K562 (cell line): ENCODE measurements around the gene ELF3. TPM values are rescaled to one million over a fixed set of nuclear protein-coding genes. Genes with fewer than 3 reads are reported as not detected.

Experiments
- ARID2 ChIP-seq: fragments of 450-650 bp; IDR thresholded peaks from 2 replicates; pipeline ENCODE4 v1.6.1; 2017; ENCODE audit warnings: antibody characterized with exemption, mild to moderate bottlenecking
- CTCF ChIP-seq, 3 experiments: IDR thresholded peaks in 2 of 3; conservative IDR thresholded peaks in 1 of 3; 2 replicates each; pipeline ENCODE4 v1.5.1; 2011 to 2012; ENCODE audit warnings: low read length in 3 of 3, mild to moderate bottlenecking in 3 of 3, control low read depth in 2 of 3, improper control_type of control experiment in 1 of 3, inconsistent platforms in 1 of 3, low read depth in 1 of 3, mixed read lengths in 1 of 3, moderate library complexity in 1 of 3; ENCODE audit not compliant: insufficient read depth in 2 of 3
- GTF2E2 ChIP-seq: fragments of 200-800 bp; sonication (Bioruptor generic); IDR thresholded peaks from 2 replicates; pipeline ENCODE4 v1.6.1; 2016; ENCODE audit warnings: missing genetic modification characterization, missing compliant biosample characterization
- MGA ChIP-seq: fragments of 450-650 bp; IDR thresholded peaks from 2 replicates; pipeline ENCODE4 v1.6.1; 2016; ENCODE audit warnings: mild to moderate bottlenecking, moderate library complexity
- PPARD ChIP-seq: fragments of 250-450 bp; sonication (Bioruptor Pico); IDR thresholded peaks from 2 replicates; pipeline ENCODE4 v1.8.0; 2022; ENCODE audit warnings: inconsistent platforms, mild to moderate bottlenecking, moderate library complexity
- RBM14 ChIP-seq: fragments of 200-400 bp; formaldehyde crosslinking; IDR thresholded peaks from 2 replicates; pipeline ENCODE4 v1.6.1; 2018; ENCODE audit warnings: low read depth, mild to moderate bottlenecking, low read length, moderate library complexity, borderline replicate concordance; ENCODE audit not compliant: insufficient read depth
- TCF3 ChIP-seq: sonication (generic); formaldehyde crosslinking; IDR thresholded peaks from 2 replicates; pipeline ENCODE4 v1.4.0; 2020; ENCODE audit warnings: mild to moderate bottlenecking, missing genetic modification reagents
- ZNF134 ChIP-seq: fragments of 250-450 bp; sonication (Bioruptor Pico); conservative IDR thresholded peaks from 2 replicates; pipeline ENCODE4 v1.4.0; 2020
- polyA plus RNA-seq, 8 experiments: library from polyadenylated mRNA; depleted of rRNA in 4 of 8; stranded (reverse) in 5 of 8; unstranded in 3 of 8; fragments of >200 nt; fragmentation: Nextera tagmentation in 2 of 8; fragmentation: Illumina TruSeq in 1 of 8; extraction: Ambion mirVana in 2 of 8; extraction: Trizol in 1 of 8; gene quantifications; 2 replicates each; pipeline versions ENCODE4 v1.2.1 to v1.2.3, GENCODE V29; 2011 to 2014; ENCODE audit warnings: inconsistent platforms in 1 of 8, missing spikeins in 1 of 8
- total RNA-seq, 7 experiments: library from RNA; depleted of rRNA in 6 of 7; stranded (reverse); fragments of >200 nt in 6 of 7; fragmentation: Illumina TruSeq in 2 of 7; extraction: Trizol in 2 of 7; gene quantifications; 2 replicates each; pipeline versions ENCODE4 v1.2.1 to v1.2.3, GENCODE V29; 2011 to 2021; ENCODE audit warnings: low replicate concordance in 1 of 7

The ELF3 gene
- total and polyA plus RNA-seq, 9 of the 15 experiments (the other 6 are each of a cell fraction or from before 2014, with no cell fraction given), result 0.03 to 1.2 (median 0.07) TPM; not detected in 4

DNA sequence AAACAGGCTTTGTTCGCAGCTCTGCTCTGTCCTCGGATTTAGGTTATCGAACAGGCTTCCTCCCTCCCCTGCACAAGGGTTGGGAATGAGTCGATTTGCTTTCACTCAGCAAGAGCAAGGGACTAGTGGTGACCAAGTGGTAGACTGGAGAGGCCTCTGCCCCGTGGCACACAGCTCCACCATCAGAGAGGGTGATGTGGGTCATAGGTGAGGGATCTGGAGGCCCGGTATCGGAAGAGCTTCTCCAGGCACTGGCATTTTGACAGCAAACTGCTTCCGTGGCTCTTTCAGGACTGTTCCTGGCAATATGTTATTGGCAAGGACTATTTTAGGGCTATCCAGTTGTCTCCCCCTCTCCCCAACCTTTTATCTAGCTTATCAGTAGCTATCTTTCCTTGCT is 3.1 kb upstream of the ELF3 start (continued):
- TF ChIP-seq MGA, result no peak
- TF ChIP-seq TCF3 (CRISPR knock-in tag), result no peak
- no peak for TF ChIP-seq RBM14
- no peak for TF ChIP-seq CTCF (IDR thresholded peaks at IDR 0.05 in 2 of 3, conservative IDR thresholded peaks at IDR 0.05 in 1 of 3; ENCODE audit: insufficient read depth in 2 of 3, low read depth in 1 of 3, low read length in 3 of 3)
- no peak for TF ChIP-seq GTF2E2 (tag)
- no peak for TF ChIP-seq ARID2
- TF ChIP-seq ZNF134 (CRISPR knock-in tag), result no peak
- no peak for TF ChIP-seq PPARD (CRISPR knock-in tag)
